A673 (cell line): ENCODE results near the gene TSSK6. TPM values are rescaled to one million over a fixed set of nuclear protein-coding genes. Genes with fewer than 3 reads are reported as not detected.

Source experiments
- BruUV-seq: library from RNA; stranded (reverse); fragments of 400-500 nt; replicated peaks from 2 replicates; lab custom pipeline; 2021; lab: Mats Ljungman, UMichigan
- CTCF ChIA-PET: fragments of 300-600 bp; sonication (Branson Sonifier 250); formaldehyde crosslinking; loops from one replicate; lab custom pipeline; 2022; ENCODE audit warnings: antibody characterized with exemption; lab: Charles Lee
- POLR2A ChIA-PET: fragments of 300-600 bp; sonication (Branson Sonifier 250); formaldehyde crosslinking; loops from one replicate; lab custom pipeline; 2022; ENCODE audit warnings: antibody characterized with exemption; ENCODE audit not compliant: low non-redundant PET; lab: Charles Lee
- DNase-seq: peaks from one replicate; pipeline ENCODE4 v3.0.0-alpha.2; 2015; ENCODE audit warnings: low spot score
- H3K27ac ChIP-seq: fragments of 200-600 bp; sonication (generic); 2 replicates; pipeline ENCODE4 v1.5.1; 2016; ENCODE audit warnings: mixed run types, low read depth, mild to moderate bottlenecking, mixed read lengths, antibody characterized with exemption, low read length; ENCODE audit not compliant: poor library complexity, severe bottlenecking
- H3K27me3 ChIP-seq: fragments of 200-600 bp; sonication (generic); replicated peaks from 2 replicates; pipeline ENCODE4 v1.6.1; 2017; ENCODE audit warnings: mixed run types, low read depth, mild to moderate bottlenecking, mixed read lengths, antibody characterized with exemption, low read length; ENCODE audit not compliant: insufficient read depth, poor library complexity
- H3K36me3 ChIP-seq: fragments of 200-600 bp; sonication (generic); 2 replicates; pipeline ENCODE4 v1.6.1; 2016; ENCODE audit warnings: mixed run types, mild to moderate bottlenecking, mixed read lengths, antibody characterized with exemption, low read length; ENCODE audit not compliant: insufficient read depth, poor library complexity, severe bottlenecking
- H3K4me1 ChIP-seq: fragments of 200-600 bp; sonication (generic); 2 replicates; pipeline ENCODE4 v1.6.1; 2017; ENCODE audit warnings: mixed run types, mild to moderate bottlenecking, mixed read lengths, antibody characterized with exemption, low read length; ENCODE audit not compliant: insufficient read depth, poor library complexity, severe bottlenecking
- H3K4me3 ChIP-seq: fragments of 200-600 bp; sonication (generic); 2 replicates; pipeline ENCODE4 v1.5.1; 2016; ENCODE audit warnings: low read depth, mixed run types, mild to moderate bottlenecking, mixed read lengths, low read length; ENCODE audit not compliant: poor library complexity, severe bottlenecking
- H3K9me3 ChIP-seq: fragments of 200-600 bp; sonication (generic); 2 replicates; pipeline ENCODE4 v1.6.1; 2016; ENCODE audit warnings: mixed run types, low read depth, mild to moderate bottlenecking, mixed read lengths, antibody characterized with exemption, low read length; ENCODE audit not compliant: poor library complexity, severe bottlenecking
- EZH2 ChIP-seq: fragments of 200-600 bp; sonication (generic); IDR thresholded peaks from 2 replicates; pipeline ENCODE4 v1.6.1; 2017; ENCODE audit warnings: borderline replicate concordance, low read depth, mild to moderate bottlenecking, mixed read lengths, antibody characterized with exemption, low read length; ENCODE audit not compliant: poor library complexity, severe bottlenecking
- intact Hi-C: fragments of 100-400 bp; cut with micrococcal nuclease; formaldehyde crosslinking; loops from one replicate; pipeline ENCODE4 v1.10.0; 2022; ENCODE audit not compliant: unreplicated experiment
- total RNA-seq: library from RNA; stranded (reverse); gene quantifications from 2 replicates; pipeline ENCODE4 v1.2.3, GENCODE V29; 2021
- TF ChIP-seq, protein P1 (sequence below): fragments of 300-800, 200-600 bp; sonication (generic); conservative IDR thresholded peaks from 2 replicates; pipeline ENCODE4 v1.5.1; 2017; ENCODE audit warnings: low read depth, mild to moderate bottlenecking, antibody characterized with exemption, low read length, moderate library complexity, mixed read lengths

Gene TSSK6
- total RNA-seq, 1 experiment from 2014 or later: 2.5 TPM

DNA sequence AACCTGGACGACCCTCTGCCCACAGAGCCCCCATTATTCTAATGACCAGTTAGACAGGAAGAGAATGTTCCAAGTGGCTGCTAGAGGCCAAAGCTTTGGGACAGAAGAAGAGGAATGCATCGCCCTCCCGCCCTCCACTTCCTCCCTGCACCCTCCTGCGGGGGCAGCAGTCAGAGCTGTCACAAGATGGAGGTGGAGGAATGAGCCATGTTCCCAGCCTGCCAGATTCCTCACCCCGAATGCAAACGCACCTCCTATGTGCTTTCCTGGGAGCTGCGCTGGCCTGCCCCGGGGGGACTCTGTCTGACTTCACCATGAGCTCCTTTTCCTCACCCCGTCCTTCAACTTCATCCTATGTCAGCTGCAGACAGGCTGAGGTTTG lies 15.1 kb upstream of the TSSK6 start:
- intact Hi-C loops: no loop called here
- BruUV-seq: no TSS peak
- H3K4me1 ChIP-seq: peaks cover 3% of the 10 kb centered on the region
- no peak overlapping the region for H3K27ac ChIP-seq
- TF ChIP-seq, protein P1, sequence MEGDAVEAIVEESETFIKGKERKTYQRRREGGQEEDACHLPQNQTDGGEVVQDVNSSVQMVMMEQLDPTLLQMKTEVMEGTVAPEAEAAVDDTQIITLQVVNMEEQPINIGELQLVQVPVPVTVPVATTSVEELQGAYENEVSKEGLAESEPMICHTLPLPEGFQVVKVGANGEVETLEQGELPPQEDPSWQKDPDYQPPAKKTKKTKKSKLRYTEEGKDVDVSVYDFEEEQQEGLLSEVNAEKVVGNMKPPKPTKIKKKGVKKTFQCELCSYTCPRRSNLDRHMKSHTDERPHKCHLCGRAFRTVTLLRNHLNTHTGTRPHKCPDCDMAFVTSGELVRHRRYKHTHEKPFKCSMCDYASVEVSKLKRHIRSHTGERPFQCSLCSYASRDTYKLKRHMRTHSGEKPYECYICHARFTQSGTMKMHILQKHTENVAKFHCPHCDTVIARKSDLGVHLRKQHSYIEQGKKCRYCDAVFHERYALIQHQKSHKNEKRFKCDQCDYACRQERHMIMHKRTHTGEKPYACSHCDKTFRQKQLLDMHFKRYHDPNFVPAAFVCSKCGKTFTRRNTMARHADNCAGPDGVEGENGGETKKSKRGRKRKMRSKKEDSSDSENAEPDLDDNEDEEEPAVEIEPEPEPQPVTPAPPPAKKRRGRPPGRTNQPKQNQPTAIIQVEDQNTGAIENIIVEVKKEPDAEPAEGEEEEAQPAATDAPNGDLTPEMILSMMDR: no peak
- no peak for TF ChIP-seq EZH2
- ChIA-PET CTCF (interaction anchor here (0.6 kb wide), 1 partner anchor 14 kb away, joined by 3 read pairs; the partner anchor contains the start of gene NDUFA13), POLR2A (no interaction called here)
- H3K4me3 ChIP-seq: no peak overlapping the region
- H3K9me3 ChIP-seq: no peaks in the 10 kb centered on the region
- no peak for DNase-seq
- no peaks in the 10 kb centered on the region for H3K27me3 ChIP-seq
- H3K36me3 ChIP-seq: peaks cover 9% of the 10 kb centered on the region

DNA sequence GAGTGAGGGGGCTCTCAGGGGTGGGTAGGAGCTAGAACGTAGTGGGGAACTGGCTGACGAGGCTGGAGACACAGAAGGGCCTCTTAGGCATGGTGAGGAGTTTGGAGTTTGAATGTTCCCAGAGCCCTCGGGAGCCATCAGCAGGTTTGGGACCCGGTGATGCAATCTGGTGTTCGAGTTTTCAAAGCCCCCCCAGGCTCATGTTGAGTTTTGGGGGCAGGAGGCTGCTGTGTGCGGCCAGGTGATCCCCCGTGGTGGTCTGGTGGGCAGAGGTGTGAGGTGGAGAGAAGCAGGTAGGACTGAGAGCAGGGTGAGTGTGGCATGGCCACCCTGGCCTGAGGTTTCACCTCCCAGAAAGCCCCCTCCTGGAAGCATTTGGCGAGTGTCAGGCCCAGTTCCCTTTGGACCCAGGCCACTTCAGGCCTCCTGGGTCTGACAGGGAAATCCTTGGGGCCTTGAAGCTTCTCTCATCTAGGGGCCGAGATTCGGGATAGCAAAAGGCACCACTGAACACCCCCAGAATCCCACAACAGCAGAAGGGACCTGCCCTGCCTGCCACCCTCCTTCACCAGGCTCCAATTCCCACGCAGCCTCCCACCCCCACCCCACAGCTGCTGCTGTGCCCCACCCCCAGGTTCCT lies 14.6 kb upstream of the TSSK6 start:
- Histone ChIP-seq H3K4me1 (peaks cover 8% of the 10 kb centered on the region), H3K27ac (no peak overlapping the region), H3K27me3 (no peaks in the 10 kb centered on the region), H3K9me3 (no peaks in the 10 kb centered on the region), H3K36me3 (peaks cover 9% of the 10 kb centered on the region), H3K4me3 (no peak overlapping the region)
- POLR2A ChIA-PET: no interaction called here
- no TSS peak for BruUV-seq
- intact Hi-C loops: no loop called here
- CTCF ChIA-PET: no interaction called here
- TF ChIP-seq, protein P1: no peak
- TF ChIP-seq EZH2: no peak
- DNase-seq: no peak

DNA sequence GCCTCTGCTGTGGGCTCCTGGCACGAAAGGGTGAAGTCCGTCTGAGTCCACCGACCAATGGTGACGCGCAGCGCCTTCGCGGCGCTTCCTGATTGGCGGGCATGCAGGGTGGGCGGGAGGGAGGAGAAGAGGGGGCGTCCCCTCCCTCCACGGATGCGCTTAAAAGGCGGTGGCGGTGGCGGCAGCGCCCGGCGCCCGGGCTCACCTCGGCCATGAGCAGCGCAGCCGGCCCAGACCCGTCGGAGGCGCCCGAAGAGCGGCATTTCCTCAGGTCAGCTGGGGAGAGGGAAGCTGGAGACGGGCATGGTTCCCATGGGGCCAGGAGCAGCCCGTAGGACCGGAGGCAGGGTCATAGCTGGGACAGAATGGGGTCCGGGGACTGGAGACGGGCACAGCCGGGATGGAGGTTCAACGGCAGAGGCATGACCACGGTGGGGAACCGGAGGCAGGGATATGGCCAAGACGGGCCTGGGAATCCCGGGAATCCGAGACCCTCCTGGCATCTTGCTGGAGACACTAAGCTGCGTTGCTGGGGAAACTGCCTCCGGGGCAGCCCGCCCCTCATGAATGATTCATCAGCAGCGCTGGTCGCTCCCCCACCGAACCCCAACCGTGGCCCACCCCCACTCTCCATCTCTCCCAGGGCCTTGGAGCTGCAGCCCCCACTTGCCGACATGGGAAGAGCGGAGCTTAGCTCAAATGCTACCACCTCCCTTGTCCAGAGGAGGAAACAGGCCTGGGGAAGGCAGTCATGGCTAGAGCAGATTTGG lies 13.6 kb upstream of the TSSK6 start, which contains the start of gene YJEFN3:
YJEFN3 (plus strand) TSS at position 191 of the 770 bp plus-strand sequence; CDS start at position 213, 22 bp downstream.
- intact Hi-C loops: no loop called here

More for the DNA sequence above, 13.6 kb upstream of the TSSK6 start, which contains the start of gene YJEFN3:
- peak; percentile 69 for DNase-seq
- Histone ChIP-seq H3K4me1 (peaks cover 10% of the 10 kb centered on the region), H3K4me3 (no peak within 1 kb of the TSS), H3K9me3 (no peaks in the 10 kb centered on the region), H3K27me3 (no peaks in the 10 kb centered on the region), H3K27ac (no peak within 1 kb of the TSS), H3K36me3 (peaks cover 9% of the 10 kb centered on the region)
- no peak for TF ChIP-seq EZH2
- TF ChIP-seq, protein P1: no peak
- ChIA-PET POLR2A (interaction anchor here (0.7 kb wide), 1 partner anchor 9 kb away, joined by 3 read pairs; no protein-coding TSS in a partner anchor), CTCF (interaction anchor here (0.6 kb wide), 1 partner anchor 373 kb away, joined by 3 read pairs; no protein-coding TSS in a partner anchor)
- no TSS peak for BruUV-seq
